ENCODE results near the gene CSRP1. TPM values are rescaled to one million over a fixed set of nuclear protein-coding genes. Genes with fewer than 3 reads are reported as not detected.

Gene CSRP1
- total RNA-seq, 1 donor from 2014 or later: 729 TPM

DNA sequence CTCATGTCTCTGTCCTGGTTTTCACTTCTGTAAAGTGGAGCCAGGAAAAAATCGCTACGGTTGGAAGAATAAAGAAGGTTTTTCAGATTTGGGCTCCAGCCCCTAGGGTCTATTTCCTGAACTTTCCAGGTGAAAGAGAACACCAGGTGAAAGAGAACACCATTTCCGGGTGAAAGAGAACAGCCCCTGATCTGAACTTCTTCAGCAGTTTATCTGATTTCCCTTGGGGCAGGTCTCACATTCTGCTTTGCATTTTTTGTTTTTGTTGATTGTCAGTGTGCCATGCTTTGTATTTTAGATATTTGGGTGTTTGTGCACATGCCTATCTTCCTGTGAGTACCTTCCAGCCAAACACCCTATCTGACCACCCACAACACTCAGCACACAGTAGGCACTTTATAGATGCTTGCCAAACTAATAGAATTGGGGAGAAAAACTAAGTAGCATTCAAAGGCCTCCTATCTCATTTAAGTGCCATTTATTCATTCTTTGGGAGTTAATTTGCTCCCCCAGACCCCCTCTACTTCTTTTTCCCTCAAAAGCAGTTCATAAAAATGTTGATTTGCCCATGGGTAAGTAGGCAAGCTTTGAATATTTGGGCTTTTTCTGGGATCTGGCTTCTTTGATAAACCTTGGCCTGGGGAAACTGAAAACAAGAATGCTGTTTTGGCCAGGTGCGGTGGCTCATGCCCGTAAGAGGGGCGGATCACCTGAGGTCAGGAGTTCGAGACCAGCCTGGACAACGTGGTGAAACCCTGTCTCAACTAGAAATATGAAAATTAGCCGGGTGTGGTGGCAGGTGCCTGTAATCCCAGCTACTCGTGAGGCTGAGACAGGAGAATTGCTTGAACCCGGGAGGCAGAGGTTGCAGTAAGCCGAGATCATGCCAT is 34.2 kb upstream of the CSRP1 start:
- TF ChIP-seq POLR2A (IDR thresholded peaks at IDR 0.05) (no peak), POLR2AphosphoS5 (IDR thresholded peaks at IDR 0.05; ENCODE audit: insufficient read depth in 1 of 2, low read depth in 1 of 2) (no peak)
- TF ChIP-seq, protein P1, sequence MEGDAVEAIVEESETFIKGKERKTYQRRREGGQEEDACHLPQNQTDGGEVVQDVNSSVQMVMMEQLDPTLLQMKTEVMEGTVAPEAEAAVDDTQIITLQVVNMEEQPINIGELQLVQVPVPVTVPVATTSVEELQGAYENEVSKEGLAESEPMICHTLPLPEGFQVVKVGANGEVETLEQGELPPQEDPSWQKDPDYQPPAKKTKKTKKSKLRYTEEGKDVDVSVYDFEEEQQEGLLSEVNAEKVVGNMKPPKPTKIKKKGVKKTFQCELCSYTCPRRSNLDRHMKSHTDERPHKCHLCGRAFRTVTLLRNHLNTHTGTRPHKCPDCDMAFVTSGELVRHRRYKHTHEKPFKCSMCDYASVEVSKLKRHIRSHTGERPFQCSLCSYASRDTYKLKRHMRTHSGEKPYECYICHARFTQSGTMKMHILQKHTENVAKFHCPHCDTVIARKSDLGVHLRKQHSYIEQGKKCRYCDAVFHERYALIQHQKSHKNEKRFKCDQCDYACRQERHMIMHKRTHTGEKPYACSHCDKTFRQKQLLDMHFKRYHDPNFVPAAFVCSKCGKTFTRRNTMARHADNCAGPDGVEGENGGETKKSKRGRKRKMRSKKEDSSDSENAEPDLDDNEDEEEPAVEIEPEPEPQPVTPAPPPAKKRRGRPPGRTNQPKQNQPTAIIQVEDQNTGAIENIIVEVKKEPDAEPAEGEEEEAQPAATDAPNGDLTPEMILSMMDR (IDR thresholded peaks at IDR 0.05): no peak
- Histone ChIP-seq H3K4me3 (peak overlapping the region in 1 of 2 donors; percentile 56), H3K9me3 (no peaks in the 10 kb centered on the region), H3K27me3 (no peaks in the 10 kb centered on the region), H3K36me3 (no peaks in the 10 kb centered on the region), H3K27ac (peak overlapping the region; percentile 90), H3K4me1 (peaks cover 72% of the 10 kb centered on the region)
- intact Hi-C loops (cut with DNase I): no loop called here
- no peak for DNase-seq (ENCODE audit: extremely low spot score in 2 of 2)

DNA sequence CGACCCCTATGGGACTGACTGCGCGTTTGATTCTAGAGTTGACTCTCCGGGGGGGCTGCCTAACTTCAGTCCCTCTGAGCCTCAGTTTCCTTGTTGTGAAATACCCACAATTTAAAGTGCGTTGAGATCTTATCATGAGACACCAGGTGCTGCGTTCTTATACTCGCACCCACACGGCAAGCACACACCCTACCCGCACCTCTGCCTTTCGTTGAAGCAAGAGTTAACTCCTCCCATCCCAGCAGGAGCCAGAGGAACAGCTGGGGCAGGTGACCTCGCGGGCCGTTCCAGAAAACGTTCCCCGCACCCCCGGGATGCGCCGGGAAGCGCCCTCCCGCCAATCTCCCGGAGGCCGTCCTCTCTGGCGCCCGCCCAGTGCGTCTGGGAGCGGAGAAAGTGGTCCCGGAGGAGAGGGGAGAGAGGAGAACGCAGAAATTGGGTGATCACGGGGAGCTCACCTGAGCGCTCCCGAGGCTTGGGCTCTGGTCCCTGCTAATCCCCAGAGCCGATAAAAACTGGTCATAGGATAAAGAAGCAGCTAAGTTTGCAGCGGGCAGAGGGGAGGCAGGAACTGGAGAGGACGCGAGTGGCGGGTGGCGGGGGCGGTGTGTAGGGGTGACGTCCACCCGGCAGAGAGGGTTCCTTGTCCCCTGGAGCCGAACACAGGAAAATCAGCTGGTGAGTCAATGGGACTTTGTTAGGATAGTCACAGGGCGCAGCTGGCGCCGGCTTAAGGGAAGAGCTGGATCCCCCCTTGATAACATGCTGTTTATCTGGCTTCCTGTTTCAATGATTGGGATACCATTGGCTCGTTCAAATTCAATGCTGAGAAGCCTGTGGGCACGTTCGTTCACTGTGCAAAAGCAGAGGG is 32.9 kb upstream of the CSRP1 start:
- peak overlapping the region; percentile 90 for H3K27ac ChIP-seq
- H3K36me3 ChIP-seq: no peaks in the 10 kb centered on the region
- H3K4me3 ChIP-seq: peak overlapping the region; percentile 56 to 64
- H3K4me1 ChIP-seq: peaks cover 82% of the 10 kb centered on the region
- TF ChIP-seq POLR2AphosphoS5 (IDR thresholded peaks at IDR 0.05; ENCODE audit: insufficient read depth in 1 of 2, low read depth in 1 of 2) (peak; percentile 9 to 78), POLR2A (IDR thresholded peaks at IDR 0.05) (no peak)
- TF ChIP-seq, protein P1 (IDR thresholded peaks at IDR 0.05): no peak
- intact Hi-C loops (cut with DNase I): loop anchor here (5.0 to 10.0 kb wide), 3 partner anchors 53 to 415 kb away; partner anchors contain the start of gene TIMM17A
- no peaks in the 10 kb centered on the region for H3K9me3 ChIP-seq
- no peak for DNase-seq (ENCODE audit: extremely low spot score in 2 of 2)
- no peaks in the 10 kb centered on the region for H3K27me3 ChIP-seq

DNA sequence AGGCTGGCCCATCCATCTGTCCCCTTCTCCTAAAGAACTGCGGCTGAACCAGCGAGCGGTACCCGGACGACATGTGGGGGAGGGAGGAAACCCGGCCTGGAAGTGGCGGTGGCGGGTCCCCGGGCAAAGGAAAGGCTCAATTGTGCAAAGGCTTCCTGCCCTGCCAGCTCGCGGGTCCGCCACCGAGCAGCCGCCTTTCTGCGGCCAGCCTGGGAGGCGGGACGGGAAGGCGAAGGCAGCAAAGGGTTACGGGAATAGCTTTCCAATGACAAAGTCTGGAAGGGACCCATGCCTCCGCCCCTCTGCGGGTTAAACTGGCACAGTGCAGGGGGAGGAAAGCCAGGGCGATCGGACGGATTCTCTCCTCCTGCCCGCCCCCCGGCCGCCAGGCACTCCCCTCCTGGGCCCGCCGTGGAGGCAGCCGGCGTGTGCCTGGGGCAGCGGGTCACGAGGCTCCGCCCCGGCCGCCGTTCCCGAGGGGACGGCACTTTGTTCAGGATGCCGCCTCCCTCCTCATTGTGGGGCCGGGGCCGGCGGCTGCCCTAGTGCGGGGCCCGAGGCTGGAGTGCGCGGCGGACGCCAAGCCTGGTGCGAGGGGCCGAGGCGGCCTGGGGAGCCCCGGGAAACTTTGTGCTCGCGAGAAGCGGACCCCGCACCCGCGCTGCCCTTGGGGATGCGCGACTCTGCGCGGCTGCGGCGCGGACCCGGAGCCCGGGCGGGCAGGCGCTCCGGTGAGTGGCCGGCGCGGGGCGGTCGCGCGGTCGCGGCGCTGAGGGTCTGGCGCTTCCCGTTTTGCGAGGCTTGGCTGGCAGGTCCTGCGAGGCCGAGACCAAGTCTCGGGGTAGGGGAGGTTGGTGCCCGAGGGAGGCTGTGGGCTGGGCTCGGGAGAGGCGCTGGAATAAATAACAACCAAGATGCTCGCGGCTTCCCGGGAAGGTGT is 32.0 kb upstream of the CSRP1 start, which contains the start of gene NAV1:
TSS of gene NAV1 (plus strand) at position 516 of the 940 bp plus-strand sequence. CDS start 83,758 bp downstream, outside the sequence.
- DNase-seq (ENCODE audit: extremely low spot score in 2 of 2): no peak
- Histone ChIP-seq H3K36me3 (no peaks in the 10 kb centered on the region), H3K27ac (peak within 1 kb of the TSS; percentile 90), H3K9me3 (no peaks in the 10 kb centered on the region), H3K27me3 (no peaks in the 10 kb centered on the region), H3K4me3 (peak within 1 kb of the TSS; percentile 56 to 64), H3K4me1 (peaks cover 76% of the 10 kb centered on the region)
- TF ChIP-seq POLR2A (IDR thresholded peaks at IDR 0.05) (peak; percentile 24 to 66), POLR2AphosphoS5 (IDR thresholded peaks at IDR 0.05; ENCODE audit: insufficient read depth in 1 of 2, low read depth in 1 of 2) (peak in 1 of 2 donors; percentile 80)
- TF ChIP-seq, protein P1 (IDR thresholded peaks at IDR 0.05): no peak
- intact Hi-C loops (cut with DNase I): loop anchor here (5.0 to 10.0 kb wide), 3 partner anchors 53 to 416 kb away; partner anchors contain the start of gene TIMM17A

DNA sequence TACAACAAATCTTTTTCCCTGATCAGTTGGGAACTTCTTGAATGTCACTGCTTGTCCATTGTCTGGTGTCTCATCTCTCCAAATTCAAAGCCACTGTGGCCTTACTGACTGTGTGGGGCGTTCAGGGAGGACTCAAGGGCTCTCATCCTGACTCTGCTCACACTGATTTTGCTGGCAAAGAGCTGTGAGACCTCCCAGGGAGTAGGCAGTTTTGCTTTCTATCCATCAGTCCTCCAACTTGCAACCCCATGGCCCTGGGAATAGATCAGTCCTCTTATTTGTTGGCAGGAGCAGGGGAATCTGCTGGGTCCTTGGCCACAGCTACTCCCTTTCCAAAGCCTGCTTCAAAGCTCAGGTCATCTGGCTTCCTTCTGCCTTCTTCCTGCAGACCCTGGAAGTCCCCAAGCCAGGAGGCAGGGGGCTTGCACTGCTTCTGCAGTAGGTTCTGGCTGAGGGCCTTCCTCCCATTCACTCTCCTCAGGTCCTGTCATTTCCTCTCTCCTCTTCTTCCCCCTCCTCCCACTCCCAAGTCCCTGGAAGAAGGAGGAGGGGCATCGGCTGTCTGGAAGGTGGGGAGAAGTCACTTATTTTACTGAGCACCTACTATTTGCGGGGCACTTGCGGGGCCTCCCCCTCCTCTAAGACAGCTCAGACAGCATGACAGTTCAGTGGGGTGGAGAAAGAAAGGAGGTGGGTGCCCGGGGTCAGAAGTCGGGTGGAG is 31.1 kb upstream of the CSRP1 start:
- Histone ChIP-seq H3K9me3 (no peaks in the 10 kb centered on the region), H3K27ac (peak overlapping the region; percentile 90), H3K27me3 (no peaks in the 10 kb centered on the region), H3K4me1 (peaks cover 71% of the 10 kb centered on the region), H3K4me3 (peak overlapping the region; percentile 56 to 64), H3K36me3 (no peaks in the 10 kb centered on the region)
- DNase-seq (ENCODE audit: extremely low spot score in 2 of 2): no peak
- TF ChIP-seq POLR2AphosphoS5 (IDR thresholded peaks at IDR 0.05; ENCODE audit: insufficient read depth in 1 of 2, low read depth in 1 of 2): no peak
- no peak for TF ChIP-seq POLR2A (IDR thresholded peaks at IDR 0.05)
- TF ChIP-seq, protein P1 (IDR thresholded peaks at IDR 0.05): no peak
- intact Hi-C loops (cut with DNase I): loop anchor here (5.0 to 10.0 kb wide), 3 partner anchors 54 to 417 kb away; partner anchors contain the start of gene TIMM17A
